ENCODE results near the gene RASAL2. TPM values are rescaled to one million over a fixed set of nuclear protein-coding genes. Genes with fewer than 3 reads are reported as not detected.

Gene RASAL2
- total RNA-seq, 1 donor from 2014 or later, result 7.7 TPM

GRCh38 chr1:178262120-178262500, 168.2 kb downstream of the RASAL2 start:
- TF ChIP-seq, protein P1, sequence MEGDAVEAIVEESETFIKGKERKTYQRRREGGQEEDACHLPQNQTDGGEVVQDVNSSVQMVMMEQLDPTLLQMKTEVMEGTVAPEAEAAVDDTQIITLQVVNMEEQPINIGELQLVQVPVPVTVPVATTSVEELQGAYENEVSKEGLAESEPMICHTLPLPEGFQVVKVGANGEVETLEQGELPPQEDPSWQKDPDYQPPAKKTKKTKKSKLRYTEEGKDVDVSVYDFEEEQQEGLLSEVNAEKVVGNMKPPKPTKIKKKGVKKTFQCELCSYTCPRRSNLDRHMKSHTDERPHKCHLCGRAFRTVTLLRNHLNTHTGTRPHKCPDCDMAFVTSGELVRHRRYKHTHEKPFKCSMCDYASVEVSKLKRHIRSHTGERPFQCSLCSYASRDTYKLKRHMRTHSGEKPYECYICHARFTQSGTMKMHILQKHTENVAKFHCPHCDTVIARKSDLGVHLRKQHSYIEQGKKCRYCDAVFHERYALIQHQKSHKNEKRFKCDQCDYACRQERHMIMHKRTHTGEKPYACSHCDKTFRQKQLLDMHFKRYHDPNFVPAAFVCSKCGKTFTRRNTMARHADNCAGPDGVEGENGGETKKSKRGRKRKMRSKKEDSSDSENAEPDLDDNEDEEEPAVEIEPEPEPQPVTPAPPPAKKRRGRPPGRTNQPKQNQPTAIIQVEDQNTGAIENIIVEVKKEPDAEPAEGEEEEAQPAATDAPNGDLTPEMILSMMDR (conservative IDR thresholded peaks at IDR 0.05; ENCODE audit: low read depth, low read length), result no peak
- no peak for DNase-seq (ENCODE audit: low read depth)
- no peak overlapping the region for H3K4me3 ChIP-seq (ENCODE audit: low read depth, low read length)

GRCh38 chr1:178263341-178263740, 169.4 kb downstream of the RASAL2 start:
- TF ChIP-seq, protein P1 (conservative IDR thresholded peaks at IDR 0.05; ENCODE audit: low read depth, low read length), result no peak
- no peak overlapping the region for H3K4me3 ChIP-seq (ENCODE audit: low read depth, low read length)
- DNase-seq (ENCODE audit: low read depth), result no peak

- TF ChIP-seq, protein P1 (conservative IDR thresholded peaks at IDR 0.05; ENCODE audit: low read depth, low read length), result no peak
- no peak overlapping the region for H3K4me3 ChIP-seq (ENCODE audit: low read depth, low read length)
- no peak for DNase-seq (ENCODE audit: low read depth)
Measured at GRCh38 chr1:178266113-178266512, 172.2 kb downstream of the RASAL2 start.

DNA sequence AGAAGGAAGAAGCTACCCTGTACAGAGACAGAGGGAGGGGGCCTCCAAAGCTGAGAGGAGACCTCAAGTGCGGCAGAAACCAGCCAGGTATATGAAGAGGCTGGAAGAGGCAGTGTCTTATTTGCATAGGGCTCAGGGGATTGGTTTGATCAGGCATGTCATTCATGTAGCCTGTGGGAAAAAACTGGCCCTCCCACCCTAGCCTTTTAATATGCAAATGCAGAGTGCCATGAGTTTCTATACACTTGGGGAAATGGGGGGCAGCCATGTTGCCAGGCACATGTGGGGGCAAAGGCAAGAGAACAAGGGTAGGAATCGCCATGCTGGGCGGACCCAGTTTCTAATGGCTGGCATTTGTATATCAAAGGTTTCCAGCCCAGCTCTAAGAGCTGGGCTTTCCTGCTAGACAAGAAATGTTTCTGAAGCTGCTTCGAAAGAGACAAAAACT, 172.7 kb downstream of the RASAL2 start:
- TF ChIP-seq, protein P1 (conservative IDR thresholded peaks at IDR 0.05; ENCODE audit: low read depth, low read length), result no peak
- no peak for DNase-seq (ENCODE audit: low read depth)
- H3K4me3 ChIP-seq (ENCODE audit: low read depth, low read length), result no peak overlapping the region

- no peak overlapping the region for H3K4me3 ChIP-seq (ENCODE audit: low read depth, low read length)
- DNase-seq (ENCODE audit: low read depth), result peak; percentile 80
- TF ChIP-seq, protein P1 (conservative IDR thresholded peaks at IDR 0.05; ENCODE audit: low read depth, low read length), result no peak
Measured at GRCh38 chr1:178267646-178268094, 173.8 kb downstream of the RASAL2 start.

GRCh38 chr1:178271471-178271870, 177.6 kb downstream of the RASAL2 start:
- DNase-seq (ENCODE audit: low read depth), result no peak
- no peak overlapping the region for H3K4me3 ChIP-seq (ENCODE audit: low read depth, low read length)
- TF ChIP-seq, protein P1 (conservative IDR thresholded peaks at IDR 0.05; ENCODE audit: low read depth, low read length), result no peak

GRCh38 chr1:178273707-178274410, 180.0 kb downstream of the RASAL2 start:
- TF ChIP-seq, protein P1 (conservative IDR thresholded peaks at IDR 0.05; ENCODE audit: low read depth, low read length), result no peak
- no peak for DNase-seq (ENCODE audit: low read depth)
- no peak overlapping the region for H3K4me3 ChIP-seq (ENCODE audit: low read depth, low read length)

All from epithelial cell of proximal tubule (primary cell).